Mononuclear cell (primary cell): ENCODE measurements around the gene LGR4. TPM values are rescaled to one million over a fixed set of nuclear protein-coding genes. Genes with fewer than 3 reads are reported as not detected.
"Not testable (repeated sequence)": the region's sequence is repeated elsewhere in the genome, so short reads cannot be mapped to it uniquely, and the experiment has no call there.

Experiments
- H3K27me3 ChIP-seq: 2 replicates; pipeline ENCODE4 v1.6.0; 2011; ENCODE audit warnings: low read length, control low read depth; ENCODE audit not compliant: insufficient read depth
- H3K4me1 ChIP-seq: 2 replicates; pipeline ENCODE4 v1.5.1; 2011; ENCODE audit warnings: mild to moderate bottlenecking, low read length, control low read depth; ENCODE audit not compliant: insufficient read depth
- H3K4me3 ChIP-seq: 2 replicates; pipeline ENCODE4 v1.5.1; 2011; ENCODE audit warnings: mild to moderate bottlenecking, low read length, moderate library complexity
- H3K9me3 ChIP-seq: 2 replicates; pipeline ENCODE4 v1.5.1; 2011; ENCODE audit warnings: low read depth, mild to moderate bottlenecking, control low read depth, low read length
- total RNA-seq: library from RNA; depleted of rRNA; stranded (reverse); fragments of >200 nt; gene quantifications from one replicate; pipeline ENCODE4 v1.2.3, GENCODE V29; 2012

The LGR4 gene
- total RNA-seq, 1 donor = 2.3 TPM

DNA sequence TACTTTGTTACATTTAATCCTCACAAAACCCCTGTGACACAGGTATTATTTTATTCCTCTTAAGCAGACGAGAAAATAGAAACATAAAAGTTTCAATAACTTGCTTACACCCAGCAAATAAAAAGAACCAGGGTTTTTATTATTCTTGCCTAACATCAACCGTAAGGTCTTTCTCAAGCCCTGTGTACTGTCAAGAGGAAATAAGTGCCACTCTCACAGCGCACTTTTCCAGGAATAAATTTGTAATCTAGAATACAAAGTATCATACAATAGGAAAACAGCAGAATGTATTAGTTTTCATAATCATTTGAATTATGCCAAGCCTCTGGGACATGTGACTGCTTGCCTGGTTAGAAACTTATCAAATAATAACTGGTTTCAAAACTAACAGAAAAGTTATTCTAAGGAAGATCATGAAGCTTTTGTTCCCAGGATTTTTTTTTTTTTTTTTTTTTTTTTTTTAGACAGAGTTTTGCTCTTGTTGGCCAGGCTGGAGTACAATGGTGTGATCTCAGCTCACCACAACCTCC lies 117.0 kb downstream of the LGR4 start:
- H3K4me3 ChIP-seq = no peak overlapping the region
- no peaks in the 10 kb centered on the region for H3K9me3 ChIP-seq
- no peaks in the 10 kb centered on the region for H3K4me1 ChIP-seq
- H3K27me3 ChIP-seq = no peaks in the 10 kb centered on the region

DNA sequence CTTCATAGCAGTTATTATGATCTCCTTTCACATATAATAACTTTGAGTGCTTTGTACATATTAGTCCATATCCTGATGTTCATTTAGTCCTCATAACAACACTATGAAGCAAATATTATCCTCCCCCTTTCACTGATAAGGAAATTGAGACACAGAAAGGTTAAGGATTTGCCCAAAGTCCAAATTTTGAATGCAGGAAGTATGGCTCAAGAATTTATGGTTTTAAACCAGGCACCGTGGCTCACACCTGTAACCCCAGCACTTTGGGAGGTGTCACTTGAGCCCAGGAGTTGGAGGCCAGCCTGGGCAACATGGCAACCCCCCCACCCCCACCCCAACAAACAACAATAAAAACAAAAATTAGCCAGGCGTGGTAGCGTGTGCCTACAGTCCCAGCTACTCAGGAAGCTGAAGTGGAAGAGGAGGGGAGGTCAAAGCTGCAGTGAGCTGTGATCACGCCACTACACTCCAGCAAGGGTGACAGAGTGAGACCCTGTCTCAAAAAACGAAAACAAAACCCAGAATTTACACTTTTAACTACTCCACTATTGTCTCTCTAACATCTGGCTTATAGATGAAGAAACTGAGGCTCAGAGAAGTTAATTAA lies 118.1 kb downstream of the LGR4 start:
- H3K9me3 ChIP-seq = no peaks in the 10 kb centered on the region
- H3K27me3 ChIP-seq = no peaks in the 10 kb centered on the region
- no peaks in the 10 kb centered on the region for H3K4me1 ChIP-seq
- H3K4me3 ChIP-seq = no peak overlapping the region

DNA sequence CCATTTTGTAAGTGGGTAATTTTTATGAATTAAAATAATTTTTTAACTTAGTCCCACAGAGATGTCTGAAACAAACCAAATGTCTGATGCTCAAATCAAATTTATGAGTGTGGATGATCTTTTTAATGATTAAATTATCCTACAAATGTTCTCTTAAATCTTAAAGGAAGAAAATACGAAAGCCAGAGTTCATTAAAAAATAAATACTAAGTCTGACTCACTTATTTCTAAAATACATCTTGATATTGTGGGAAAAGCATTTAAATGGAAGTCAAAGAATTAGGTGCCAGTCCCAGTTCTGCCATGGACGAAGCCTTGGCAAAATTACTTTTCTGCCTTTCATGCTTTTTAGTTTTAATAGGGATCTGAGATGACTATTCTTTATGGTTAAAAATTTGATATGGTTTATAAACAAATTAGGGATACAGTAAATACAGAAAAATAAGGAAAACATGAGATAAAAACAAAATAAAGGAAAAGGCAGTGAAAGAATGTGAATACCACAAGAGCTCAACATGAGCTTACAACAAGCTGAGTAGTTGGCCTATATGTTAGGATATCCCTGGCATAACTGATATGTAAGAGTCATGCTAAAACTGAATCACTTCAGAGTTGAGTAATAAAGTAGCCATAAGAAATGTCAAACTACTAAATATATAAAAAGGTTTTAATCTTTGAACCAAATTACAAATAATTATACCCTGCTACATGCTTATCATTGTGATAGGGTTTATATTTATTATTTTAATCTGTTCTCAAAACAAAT lies 118.8 kb downstream of the LGR4 start:
- H3K4me1 ChIP-seq = no peaks in the 10 kb centered on the region
- no peaks in the 10 kb centered on the region for H3K9me3 ChIP-seq
- H3K27me3 ChIP-seq = no peaks in the 10 kb centered on the region
- H3K4me3 ChIP-seq = no peak overlapping the region

DNA sequence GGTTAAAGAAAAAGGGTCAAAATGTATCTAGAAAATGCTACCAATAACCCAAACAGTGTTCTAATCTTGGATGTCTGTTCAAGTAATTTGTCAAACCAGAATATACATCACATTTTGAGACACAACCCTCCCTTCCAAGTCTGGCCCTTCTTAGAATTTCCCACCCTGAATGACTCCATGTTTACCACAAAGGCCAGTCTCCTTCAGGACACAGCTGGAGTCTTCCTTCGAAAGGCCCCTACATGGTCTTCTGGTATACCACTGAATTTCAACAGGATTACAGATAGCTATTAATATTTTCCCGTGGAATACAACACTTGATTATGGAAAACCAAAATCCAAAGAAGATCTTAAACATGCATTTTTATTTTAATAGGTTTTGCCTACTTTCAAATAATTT lies 119.8 kb downstream of the LGR4 start:
- Histone ChIP-seq H3K9me3 (no peaks in the 10 kb centered on the region), H3K4me1 (no peaks in the 10 kb centered on the region), H3K27me3 (no peaks in the 10 kb centered on the region), H3K4me3 (no peak overlapping the region)

- no peak overlapping the region for H3K4me3 ChIP-seq
- H3K4me1 ChIP-seq = no peaks in the 10 kb centered on the region
- no peaks in the 10 kb centered on the region for H3K27me3 ChIP-seq
- no peaks in the 10 kb centered on the region for H3K9me3 ChIP-seq
These were observed 122.1 kb downstream of the LGR4 start for GRCh38 chr11:27350511-27350910.

DNA sequence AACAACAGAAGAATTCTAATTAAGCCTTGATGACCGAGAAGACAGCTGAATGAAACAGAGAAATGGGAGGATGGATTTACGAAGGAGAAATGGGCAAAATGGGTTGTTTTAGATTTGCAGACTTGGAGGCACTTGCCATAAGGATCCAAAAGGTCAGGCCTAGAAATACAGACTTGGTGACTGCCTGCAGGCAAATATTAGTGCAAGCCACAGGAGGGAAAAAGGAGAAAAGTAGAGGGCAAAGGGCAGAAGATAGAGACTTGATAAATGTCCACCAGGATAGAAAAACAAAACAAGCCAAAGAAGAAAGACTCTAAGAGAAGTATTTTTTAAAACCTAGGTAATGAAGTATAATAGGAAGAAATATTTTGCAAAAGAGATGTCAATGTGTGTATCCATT lies 122.7 kb downstream of the LGR4 start:
- Histone ChIP-seq H3K4me1 (no peaks in the 10 kb centered on the region), H3K9me3 (no peaks in the 10 kb centered on the region), H3K27me3 (no peaks in the 10 kb centered on the region), H3K4me3 (no peak overlapping the region)

DNA sequence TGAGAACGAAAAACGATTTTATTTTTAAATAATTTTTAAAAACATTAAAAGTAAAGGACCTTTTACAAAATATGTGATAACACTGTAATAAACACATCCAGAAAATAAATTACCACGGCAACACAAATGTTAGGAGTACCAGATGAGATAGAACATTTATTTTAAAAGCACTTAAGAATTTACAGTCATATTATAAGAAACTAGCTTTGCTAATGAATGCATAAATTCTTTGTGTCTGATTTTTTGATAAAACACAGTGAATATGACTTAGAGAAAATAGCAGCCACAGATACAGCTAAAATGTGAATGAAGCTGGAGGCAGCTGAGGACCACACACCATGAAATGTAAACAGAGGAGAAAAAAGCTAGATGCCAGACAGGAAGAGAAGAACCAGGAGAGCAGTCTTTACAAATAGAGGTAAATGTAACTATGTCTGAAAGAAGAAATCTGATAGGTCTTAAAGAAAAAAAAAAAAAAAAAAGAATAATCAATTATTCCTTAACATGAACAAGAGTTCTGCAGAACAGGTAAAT lies 124.2 kb downstream of the LGR4 start:
- no peaks in the 10 kb centered on the region for H3K4me1 ChIP-seq
- no peaks in the 10 kb centered on the region for H3K9me3 ChIP-seq
- H3K4me3 ChIP-seq = no peak overlapping the region
- no peaks in the 10 kb centered on the region for H3K27me3 ChIP-seq

DNA sequence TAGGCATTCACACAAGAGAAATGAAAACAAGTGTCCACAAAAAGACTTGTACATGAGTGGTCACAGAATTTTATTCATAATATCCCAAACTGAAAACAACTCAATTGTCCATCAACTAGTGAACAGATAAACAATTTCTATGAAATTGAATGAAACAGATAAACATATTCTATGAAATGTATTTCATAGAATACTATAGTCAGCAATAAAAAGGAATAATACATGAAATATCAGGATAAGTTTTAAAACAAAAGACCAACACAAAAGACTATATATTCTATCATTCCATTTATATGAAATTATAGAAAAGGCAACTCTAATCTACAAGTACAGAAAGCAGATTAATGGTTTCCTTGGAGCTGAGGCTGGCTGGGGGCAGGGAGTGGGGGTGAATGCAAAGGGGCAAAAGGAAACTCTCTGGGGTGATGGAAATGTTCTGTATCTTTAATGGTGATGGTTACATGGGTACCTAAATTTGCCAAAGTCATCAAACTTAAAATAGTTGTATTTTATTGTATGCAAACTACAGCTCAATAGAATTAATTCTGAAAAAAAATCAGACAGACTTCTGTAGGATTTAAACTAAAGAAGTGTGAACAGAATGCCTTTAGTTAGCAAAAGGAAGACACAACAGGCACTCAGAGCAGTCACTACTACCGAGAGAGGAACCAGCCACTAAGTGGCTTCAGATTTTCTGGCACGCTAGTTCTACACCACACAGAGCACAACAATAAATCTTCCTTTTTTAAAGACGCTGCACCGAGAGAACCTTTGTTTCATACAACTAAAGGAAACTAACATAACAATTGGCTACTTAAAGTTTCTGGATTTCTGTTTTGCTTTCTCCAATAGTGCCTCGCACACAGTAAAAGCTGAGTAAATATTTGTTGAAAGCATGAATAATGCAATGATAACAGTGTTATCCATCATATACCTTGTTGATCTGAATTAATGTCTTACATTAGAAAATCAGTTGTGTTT lies 124.9 kb downstream of the LGR4 start:
- H3K4me1 ChIP-seq = no peaks in the 10 kb centered on the region
- H3K27me3 ChIP-seq = no peaks in the 10 kb centered on the region
- no peaks in the 10 kb centered on the region for H3K9me3 ChIP-seq
- no peak overlapping the region for H3K4me3 ChIP-seq

DNA sequence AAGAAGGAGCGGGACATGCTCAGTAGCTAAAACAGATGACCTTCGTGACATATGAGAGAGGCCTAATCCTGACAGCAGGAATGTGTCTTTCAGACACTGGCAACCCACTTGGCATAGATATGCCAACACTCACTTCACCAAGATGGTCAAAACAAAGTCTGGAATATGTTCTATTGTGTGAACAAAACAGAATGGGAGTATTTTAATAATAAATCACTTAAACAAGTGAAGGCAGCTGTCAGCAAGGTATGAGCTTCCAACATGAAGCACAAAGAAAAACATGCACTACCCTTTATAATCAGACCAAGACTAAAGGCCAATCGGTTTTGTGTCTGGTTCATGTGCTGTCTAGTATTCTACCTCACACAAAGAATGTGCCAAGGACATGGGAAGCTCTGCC lies 132.6 kb downstream of the LGR4 start:
- no peaks in the 10 kb centered on the region for H3K4me1 ChIP-seq
- no peak overlapping the region for H3K4me3 ChIP-seq
- no peaks in the 10 kb centered on the region for H3K9me3 ChIP-seq
- H3K27me3 ChIP-seq = no peaks in the 10 kb centered on the region

DNA sequence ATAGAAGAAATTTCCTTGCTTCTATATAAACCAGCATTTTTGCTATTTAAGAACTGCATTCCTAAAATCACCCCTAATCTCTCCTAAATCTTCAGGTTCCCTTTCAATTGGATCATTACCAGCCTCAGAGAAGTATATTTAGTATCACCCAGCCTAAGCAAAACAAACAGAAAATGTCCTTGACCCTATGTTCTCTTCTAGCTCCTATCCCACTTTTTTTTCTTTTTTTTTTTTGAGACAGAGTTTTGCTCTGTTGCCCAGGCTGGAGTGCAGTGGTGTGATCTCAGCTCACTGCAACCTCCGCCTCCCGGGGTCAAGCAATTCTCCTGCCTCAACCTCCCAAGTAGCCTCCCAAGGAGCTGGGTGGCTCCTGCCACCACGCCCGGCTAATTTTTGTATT lies 137.8 kb downstream of the LGR4 start:
- not testable (repeated sequence) for H3K9me3 ChIP-seq, H3K27me3 ChIP-seq, H3K4me1 ChIP-seq, H3K4me3 ChIP-seq

- H3K27me3 ChIP-seq = no peaks in the 10 kb centered on the region
- H3K4me1 ChIP-seq = no peaks in the 10 kb centered on the region
- no peak overlapping the region for H3K4me3 ChIP-seq
- H3K9me3 ChIP-seq = no peaks in the 10 kb centered on the region
These were observed 140.6 kb downstream of the LGR4 start for GRCh38 chr11:27331981-27332380.

- no peaks in the 10 kb centered on the region for H3K27me3 ChIP-seq
- no peaks in the 10 kb centered on the region for H3K9me3 ChIP-seq
- H3K4me1 ChIP-seq = no peaks in the 10 kb centered on the region
These were observed 141.8 kb downstream of the LGR4 start for GRCh38 chr11:27330633-27331270.

DNA sequence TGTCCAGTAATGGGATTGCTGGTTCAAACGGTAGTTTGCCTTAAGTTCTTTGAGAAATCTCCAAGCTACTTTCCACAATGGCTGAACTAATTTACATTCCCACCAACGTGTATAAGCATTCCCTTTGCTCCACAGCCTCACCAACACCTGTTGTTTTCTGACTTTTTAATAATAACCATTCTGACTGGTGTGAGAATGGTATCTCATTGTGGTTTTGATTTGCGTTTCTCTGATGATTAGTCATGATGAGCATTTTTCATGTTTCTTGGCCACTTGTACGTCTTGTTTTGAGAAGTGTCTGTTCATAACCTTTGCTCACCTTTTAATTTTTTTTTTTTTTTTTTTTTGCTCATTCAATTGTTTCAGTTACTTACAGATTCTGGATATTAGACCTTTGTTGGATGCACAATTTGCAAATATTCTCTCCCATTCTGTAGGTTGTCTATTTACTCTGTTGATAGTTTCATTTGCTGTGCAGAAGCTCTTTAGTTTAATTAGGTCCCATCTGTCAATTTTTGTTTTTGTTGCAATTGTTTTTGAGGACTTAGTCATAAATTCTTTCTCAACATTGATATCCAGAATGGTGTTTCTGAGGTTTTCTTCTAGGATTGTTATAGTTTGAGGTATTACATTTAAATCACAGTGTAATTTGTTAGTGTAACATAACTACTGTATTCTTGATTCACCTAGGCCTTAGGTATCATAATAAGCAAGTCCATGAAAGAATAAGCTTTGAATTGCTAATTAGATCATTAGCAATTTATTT lies 142.5 kb downstream of the LGR4 start:
- no peaks in the 10 kb centered on the region for H3K27me3 ChIP-seq
- H3K4me3 ChIP-seq = no peak overlapping the region
- no peaks in the 10 kb centered on the region for H3K9me3 ChIP-seq
- H3K4me1 ChIP-seq = no peaks in the 10 kb centered on the region

More at GRCh38 chr11:27330633-27331270, 141.8 kb downstream of the LGR4 start:
- H3K4me3 ChIP-seq = no peak overlapping the region

- H3K27me3 ChIP-seq = no peaks in the 10 kb centered on the region
- H3K4me3 ChIP-seq = no peak overlapping the region
- H3K9me3 ChIP-seq = no peaks in the 10 kb centered on the region
- H3K4me1 ChIP-seq = no peaks in the 10 kb centered on the region
These were observed 144.0 kb downstream of the LGR4 start for GRCh38 chr11:27328614-27329013.
